Mammary epithelial cell (primary cell): Measurements from ENCODE around the gene CDH13.

Source experiments
- CTCF ChIP-seq, 2 donors: IDR thresholded peaks in 1 of 2; conservative IDR thresholded peaks in 1 of 2; 2 replicates each; pipeline ENCODE4 v1.5.1; 2011 to 2012; ENCODE audit warnings: inconsistent platforms in 2 of 2, low read length in 2 of 2, mild to moderate bottlenecking in 2 of 2, control low read depth in 1 of 2, low read depth in 1 of 2; ENCODE audit not compliant: insufficient read depth in 1 of 2; ENCODE audit errors: extremely low read depth in 1 of 2
- EZH2 ChIP-seq: IDR thresholded peaks from 2 replicates; pipeline ENCODE4 v1.6.1; 2012; ENCODE audit warnings: low read length, inconsistent platforms, borderline replicate concordance

- TF ChIP-seq CTCF (conservative IDR thresholded peaks at IDR 0.05 in 1 of 2, IDR thresholded peaks at IDR 0.05 in 1 of 2; ENCODE audit: extremely low read depth in 1 of 2, insufficient read depth in 1 of 2, low read depth in 1 of 2, low read length in 2 of 2): no peak
- TF ChIP-seq EZH2: no peak
Measured at GRCh38 chr16:83532634-83533033, 905.9 kb downstream of the CDH13 start.
